Measurements from ENCODE around the gene ABCF1. TPM values are rescaled to one million over a fixed set of nuclear protein-coding genes. Genes with fewer than 3 reads are reported as not detected.

ABCF1 gene
- total and polyA plus RNA-seq, 2 of the 8 experiments (the other 6 are each of a cell fraction or from before 2014, with no cell fraction given), result 48.8 to 123 TPM

- H2AK5ac ChIP-seq (ENCODE audit: low read depth, low read length), result no peak overlapping the region
- H3K18ac ChIP-seq (ENCODE audit: extremely low read depth, low read length), result no peak overlapping the region
- WGBS, 2 experiments (ENCODE audit: extremely low coverage in 1 of 2, insufficient coverage in 1 of 2, insufficient read length in 1 of 2, insufficient replicate concordance in 2 of 2, low coverage in 1 of 2, low lambda C conversion rate in 2 of 2, missing lambda C conversion rate in 1 of 2), result 82% methylated on average over 6 of the region's 6 CpGs; no CpG with 5 or more reads in 1 of the 2 experiments
- ChIA-PET POLR2A (ENCODE audit: partially characterized antibody) (interaction anchor here (0.8 to 4.8 kb wide), 23 partner anchors 15 to 131 kb away, joined by 3 to 443 read pairs (median 5); partner anchors contain the start of genes ABCF1, ATAT1, C6orf136 and GNL1), CTCF (ENCODE audit: partially characterized antibody) (interaction anchor here (0.7 to 2.4 kb wide), 15 partner anchors 8 to 131 kb away, joined by 3 to 17 read pairs (median 4); partner anchors contain the start of genes ATAT1 and DHX16)
- H3K23me2 ChIP-seq (ENCODE audit: low read depth, low read length), result peaks cover 11% of the 10 kb centered on the region
- peaks cover 0 to 6% (median 3%) of the 10 kb centered on the region in 4 experiments; a peak in 4 of 7 replicates for H3K4me1 ChIP-seq (replicated peaks in 1 of 4; ENCODE audit: control insufficient read depth in 3 of 4, insufficient read depth in 4 of 4, low read length in 3 of 4)
- no peak overlapping the region for H3K9ac ChIP-seq (replicated peaks in 1 of 4; ENCODE audit: extremely low read depth in 1 of 4, low read depth in 3 of 4, low read length in 3 of 4)
- H3K79me2 ChIP-seq (ENCODE audit: control insufficient read depth in 1 of 2, insufficient read depth in 2 of 2, low read length in 2 of 2), result peaks cover 4 to 60% of the 10 kb centered on the region in 2 experiments; a peak in 3 of 4 replicates
- H3K9me3 ChIP-seq (ENCODE audit: insufficient read depth in 2 of 2, low read depth in 1 of 2, low read length in 1 of 2), result no peaks in the 10 kb centered on the region
- H3K4me3 ChIP-seq (ENCODE audit: extremely low read depth in 1 of 4, insufficient read depth in 2 of 4, low read depth in 3 of 4, low read length in 4 of 4), result no peak overlapping the region; a peak in 1 of 8 replicates
- H2BK5ac ChIP-seq (ENCODE audit: low read depth, low read length), result no peak overlapping the region
- no peak for DNase-seq (ENCODE audit: low read depth in 1 of 2, low spot score in 2 of 2)
- no peak overlapping the region for H3K27ac ChIP-seq (ENCODE audit: low read depth, low read length)
- H2AFZ ChIP-seq (ENCODE audit: low read length), result no peak overlapping the region
- H4K91ac ChIP-seq (replicated peaks; ENCODE audit: insufficient read length, low read length), result no peak overlapping the region
- H4K20me1 ChIP-seq (replicated peaks in 1 of 2; ENCODE audit: control insufficient read depth in 1 of 2, insufficient read depth in 2 of 2, low read length in 2 of 2), result peaks cover 4 to 6% of the 10 kb centered on the region in 2 experiments
- H2BK15ac ChIP-seq (ENCODE audit: low read length), result no peak overlapping the region
- no peak overlapping the region for H4K5ac ChIP-seq (ENCODE audit: insufficient read length, low read depth, low read length)
- H3K4ac ChIP-seq (replicated peaks; ENCODE audit: insufficient read length, low read depth, low read length), result no peak overlapping the region
- H2BK12ac ChIP-seq (ENCODE audit: low read depth, low read length), result no peak overlapping the region
- no peak overlapping the region for H3K23ac ChIP-seq (ENCODE audit: insufficient read length)
- TF ChIP-seq JUN (IDR thresholded peaks at IDR 0.05; ENCODE audit: low read depth, low read length), result no peak
- TF ChIP-seq POLR2AphosphoS5 (IDR thresholded peaks at IDR 0.05; ENCODE audit: low read depth, low read length), result peak; percentile 85
- no peak for TF ChIP-seq SUZ12 (IDR thresholded peaks at IDR 0.05; ENCODE audit: low read length)
- peak in 1 of 2 experiments; percentile 77 for TF ChIP-seq POLR2A (IDR thresholded peaks at IDR 0.05; ENCODE audit: control extremely low read depth in 1 of 2, low read depth in 2 of 2, low read length in 2 of 2)
- peaks cover 13 to 63% (median 31%) of the 10 kb centered on the region in 4 experiments for H3K36me3 ChIP-seq (ENCODE audit: control insufficient read depth in 2 of 4, insufficient read depth in 4 of 4, low read length in 3 of 4)
- H3K56ac ChIP-seq (replicated peaks; ENCODE audit: insufficient read length, low read depth, low read length), result no peak overlapping the region
- H3K4me2 ChIP-seq (ENCODE audit: insufficient read depth in 1 of 2, low read depth in 2 of 2, low read length in 2 of 2), result peak overlapping the region; percentile 4 to 98; a peak in 1 of 4 replicates
- no peak overlapping the region for H2BK120ac ChIP-seq (replicated peaks; ENCODE audit: low read depth, low read length)
- no peak overlapping the region for H4K8ac ChIP-seq (ENCODE audit: extremely low read depth, insufficient read depth, low read length)
- peaks cover 8% of the 10 kb centered on the region; the same call in 1 of the 2 replicates for H3K79me1 ChIP-seq (ENCODE audit: low read depth, low read length)
- FAIRE-seq, result no peak
- H3K14ac ChIP-seq (ENCODE audit: insufficient read length), result no peak overlapping the region
- H3K27me3 ChIP-seq (replicated peaks in 1 of 4; ENCODE audit: control insufficient read depth in 3 of 4, extremely low read depth in 1 of 4, insufficient read depth in 3 of 4, low read length in 3 of 4), result no peaks in the 10 kb centered on the region
- H2BK20ac ChIP-seq (ENCODE audit: low read length), result no peak overlapping the region
Observed at GRCh38 chr6:30612687-30613248, 41.5 kb downstream of the ABCF1 start.
